HEK293T (cell line): ENCODE measurements around the gene ARL5B.

Experiments
- ARNT ChIP-seq: fragments of 450-650 bp; IDR thresholded peaks from 2 replicates; pipeline ENCODE4 v1.6.1; 2017; ENCODE audit warnings: mild to moderate bottlenecking
- BHLHE40 ChIP-seq: fragments of 450-650 bp; IDR thresholded peaks from 2 replicates; pipeline ENCODE4 v1.6.1; 2016; ENCODE audit warnings: mild to moderate bottlenecking, moderate library complexity, borderline replicate concordance
- NFRKB ChIP-seq: fragments of 450-650 bp; IDR thresholded peaks from 2 replicates; pipeline ENCODE4 v1.6.1; 2016; ENCODE audit warnings: mild to moderate bottlenecking, moderate library complexity
- PKNOX1 ChIP-seq: fragments of 450-650 bp; IDR thresholded peaks from 2 replicates; pipeline ENCODE4 v1.6.1; 2016
- SP1 ChIP-seq: fragments of 450-650 bp; IDR thresholded peaks from 2 replicates; pipeline ENCODE4 v1.6.1; 2017
- ZNF384 ChIP-seq: fragments of 450-650 bp; IDR thresholded peaks from 2 replicates; pipeline ENCODE4 v1.6.1; 2016

DNA sequence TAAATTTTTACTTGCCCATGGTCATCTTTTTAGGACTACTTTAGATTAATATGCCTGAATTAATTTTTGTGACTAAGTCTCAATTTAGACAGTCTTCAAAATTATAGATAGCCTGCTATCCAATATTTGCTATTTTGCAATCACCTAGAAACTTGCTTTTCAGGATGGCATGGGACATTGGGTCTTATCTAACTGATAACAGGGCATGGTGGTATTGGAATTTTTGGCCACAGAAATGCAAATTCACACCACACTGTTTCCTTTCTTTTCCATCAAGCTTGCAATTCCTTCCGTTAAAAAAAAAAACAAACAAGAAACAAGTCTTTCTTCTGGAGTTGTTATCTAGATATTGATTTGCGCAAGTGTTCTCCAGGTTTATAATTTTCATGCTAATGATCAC lies 8.8 kb downstream of the ARL5B start:
- no peak for TF ChIP-seq SP1
- no peak for TF ChIP-seq NFRKB
- TF ChIP-seq BHLHE40: no peak
- no peak for TF ChIP-seq ARNT
- TF ChIP-seq PKNOX1: no peak
- TF ChIP-seq ZNF384: no peak
